B cell (primary cell): ENCODE data around the gene MUC12. TPM values are rescaled to one million over a fixed set of nuclear protein-coding genes. Genes with fewer than 3 reads are reported as not detected.

Experiments used
- ATAC-seq: fragments of 200-7000 bp; cut with Tn5 transposase; one replicate; pipeline ENCODE4 v1.10.0; 2021; ENCODE audit warnings: low read depth, mild to moderate bottlenecking, moderate number of reproducible peaks, moderate library complexity
- CTCF ChIA-PET: fragments of 350-600 bp; sonication (Branson Sonifier 250); formaldehyde crosslinking; loops from one replicate; lab custom pipeline; 2021; ENCODE audit warnings: antibody characterized with exemption, inconsistent platforms; lab: Charles Lee
- POLR2A ChIA-PET: fragments of 350-600 bp; sonication (Branson Sonifier 250); formaldehyde crosslinking; loops from one replicate; lab custom pipeline; 2021; ENCODE audit warnings: antibody characterized with exemption; lab: Charles Lee
- DNase-seq: peaks from one replicate; pipeline ENCODE4 v3.0.0; 2013
- H2AFZ ChIP-seq: 2 replicates; pipeline ENCODE4 v1.6.1; 2012; ENCODE audit warnings: mild to moderate bottlenecking, low read depth, low read length; ENCODE audit not compliant: insufficient read depth, poor library complexity, severe bottlenecking
- H3K27ac ChIP-seq, 2 donors: 1 replicate in 1 of 2; 2 replicates in 1 of 2; pipeline ENCODE4 v1.5.1; 2012 to 2013; ENCODE audit warnings: low read length in 2 of 2, mild to moderate bottlenecking in 2 of 2, moderate library complexity in 1 of 2
- H3K27me3 ChIP-seq, 4 experiments: fragments of 200-600 bp in 1 of 4; sonication (generic) in 1 of 4; replicated peaks in 1 of 4; 1 replicate in 2 of 4; 2 replicates in 2 of 4; pipeline versions ENCODE4 v1.6.1 to v1.7.0; 2013 to 2016; ENCODE audit warnings: low read length in 3 of 4, mild to moderate bottlenecking in 2 of 4, mixed read lengths in 1 of 4, moderate library complexity in 1 of 4; ENCODE audit not compliant: insufficient read depth in 4 of 4, control insufficient read depth in 3 of 4; ENCODE audit errors: control extremely low read depth in 1 of 4
- H3K36me3 ChIP-seq, 2 experiments: replicated peaks in 1 of 2; 1 replicate in 1 of 2; 2 replicates in 1 of 2; pipeline versions ENCODE4 v1.6.1 to v1.7.1; 2013; ENCODE audit warnings: low read length in 1 of 2; ENCODE audit not compliant: insufficient read depth in 2 of 2, control insufficient read depth in 1 of 2; ENCODE audit errors: control extremely low read depth in 1 of 2, extremely low read depth in 1 of 2
- H3K4me1 ChIP-seq, 2 donors: fragments of 200-600 bp in 1 of 2; sonication (generic) in 1 of 2; 1 replicate in 1 of 2; 2 replicates in 1 of 2; pipeline versions ENCODE4 v1.5.1 to v1.6.1; 2013 to 2017; ENCODE audit warnings: low read length in 2 of 2; ENCODE audit not compliant: control insufficient read depth in 2 of 2, insufficient read depth in 2 of 2
- H3K4me2 ChIP-seq: replicated peaks from 2 replicates; pipeline ENCODE3; 2012; ENCODE audit warnings: mild to moderate bottlenecking, low read depth, low read length; ENCODE audit not compliant: poor library complexity, severe bottlenecking
- H3K4me3 ChIP-seq, 5 experiments: fragments of 200-600 bp in 1 of 5; sonication (generic) in 1 of 5; 1 replicate in 3 of 5; 2 replicates in 2 of 5; pipeline versions ENCODE4 v1.5.1 to v1.7.0; 2011 to 2016; ENCODE audit warnings: low read length in 4 of 5, mild to moderate bottlenecking in 4 of 5, low read depth in 2 of 5, control low read depth in 1 of 5, moderate library complexity in 1 of 5; ENCODE audit not compliant: insufficient read depth in 1 of 5; ENCODE audit errors: control extremely low read depth in 1 of 5, extremely low read depth in 1 of 5
- H3K79me2 ChIP-seq: fragments of 200-600 bp; sonication (generic); one replicate; pipeline ENCODE4 v1.6.0; 2016; ENCODE audit warnings: low read length; ENCODE audit not compliant: control insufficient read depth, insufficient read depth
- H3K9ac ChIP-seq: fragments of 200-600 bp; sonication (generic); 2 replicates; pipeline ENCODE4 v1.6.1; 2017; ENCODE audit warnings: mild to moderate bottlenecking, low read length, moderate library complexity
- H3K9me3 ChIP-seq, 3 donors: one replicate each; pipeline versions ENCODE4 v1.6.1 to v1.7.1; 2013; ENCODE audit warnings: low read length in 2 of 3; ENCODE audit not compliant: control insufficient read depth in 2 of 3, insufficient read depth in 1 of 3; ENCODE audit errors: control extremely low read depth in 1 of 3
- H4K20me1 ChIP-seq: 2 replicates; pipeline ENCODE4 v1.6.0; 2012; ENCODE audit warnings: mild to moderate bottlenecking, low read length; ENCODE audit not compliant: insufficient read depth, control insufficient read depth, poor library complexity, severe bottlenecking
- H3K27ac Mint-ChIP-seq: one replicate; pipeline ENCODE4 v1.8.0; 2021; ENCODE audit warnings: mixed read lengths
- H3K27me3 Mint-ChIP-seq: one replicate; pipeline ENCODE4 v1.8.0; 2021; ENCODE audit warnings: mixed read lengths
- H3K4me1 Mint-ChIP-seq: one replicate; pipeline ENCODE4 v1.8.0; 2021; ENCODE audit warnings: mixed read lengths
- H3K4me3 Mint-ChIP-seq: one replicate; pipeline ENCODE4 v1.8.0; 2021; ENCODE audit warnings: mixed read lengths
- H3K9me3 Mint-ChIP-seq: one replicate; pipeline ENCODE4 v1.8.0; 2022; ENCODE audit warnings: mixed read lengths; ENCODE audit not compliant: insufficient read depth
- CTCF ChIP-seq: fragments of 200-600 bp; IDR thresholded peaks from one replicate; pipeline ENCODE4 v1.8.0; 2022; ENCODE audit warnings: antibody characterized with exemption, mild to moderate bottlenecking
- EZH2 ChIP-seq: IDR thresholded peaks from 2 replicates; pipeline ENCODE4 v1.6.1; 2012; ENCODE audit warnings: borderline replicate concordance, low read depth, mild to moderate bottlenecking, moderate library complexity, low read length; ENCODE audit not compliant: insufficient read depth, poor library complexity, severe bottlenecking
- WGBS: methylation state at CpG from one replicate; pipeline ENCODE4 v1.1.5; 2013; ENCODE audit warnings: missing lambda C conversion rate; ENCODE audit not compliant: insufficient coverage; 5-methylcytosine and 5-hydroxymethylcytosine counted together
- intact Hi-C: fragments of 100-400 bp; cut with micrococcal nuclease; formaldehyde crosslinking; loops from one replicate; pipeline ENCODE4 v1.10.0; 2022
- polyA plus RNA-seq: library from polyadenylated mRNA; depleted of rRNA; stranded (reverse); fragments of >200 nt; gene quantifications from 2 replicates; pipeline ENCODE4 v1.2.3, GENCODE V29; 2012
- total RNA-seq, 2 donors: library from RNA; stranded (reverse); fragments of 120-200 nt in 1 of 2; gene quantifications; 1 replicate in 1 of 2; 2 replicates in 1 of 2; pipeline versions ENCODE4 v1.2.3 to v1.2.4, GENCODE V29; 2013 to 2022

Gene MUC12
- total and polyA plus RNA-seq, 2 donors (not counting 1 experiment from before 2014, with no cell fraction given) = 0.81 TPM; not detected in 1

GRCh38 chr7:100971111-100972001 lies 2.0 kb downstream of the MUC12 start:
- H3K4me2 ChIP-seq = no peak overlapping the region
- TF ChIP-seq CTCF (no peak), EZH2 (no peak)
- no peaks in the 10 kb centered on the region for H3K36me3 ChIP-seq
- peaks cover 0 to 29% (median 3%) of the 10 kb centered on the region in 3 donors for H3K9me3 ChIP-seq
- no peak overlapping the region for H3K27ac ChIP-seq
- DNase-seq (no peak), ATAC-seq (no peak)
- Mint-ChIP-seq H3K4me3 (no peak overlapping the region), H3K9me3 (peaks cover 5% of the 10 kb centered on the region), H3K27ac (no peak overlapping the region), H3K4me1 (peaks cover 12% of the 10 kb centered on the region), H3K27me3 (peaks cover 52% of the 10 kb centered on the region)
- CTCF ChIA-PET = no interaction called here
- no peak overlapping the region for H3K4me3 ChIP-seq
- H4K20me1 ChIP-seq = no peaks in the 10 kb centered on the region
- H3K4me1 ChIP-seq = peaks cover 9 to 12% of the 10 kb centered on the region in 2 donors
- H2AFZ ChIP-seq = no peak overlapping the region
- H3K9ac ChIP-seq = no peak overlapping the region
- H3K27me3 ChIP-seq = peaks cover 0 to 29% (median 18%) of the 10 kb centered on the region in 4 experiments
- no peaks in the 10 kb centered on the region for H3K79me2 ChIP-seq
- intact Hi-C loops = no loop called here
- WGBS = 70% methylated on average over 6 of the region's 14 CpGs
- POLR2A ChIA-PET = no interaction called here

GRCh38 chr7:100972002-100972347 lies 2.6 kb downstream of the MUC12 start:
- Histone ChIP-seq H3K4me1 (peaks cover 3 to 6% of the 10 kb centered on the region in 2 donors), H3K79me2 (no peaks in the 10 kb centered on the region), H3K36me3 (no peaks in the 10 kb centered on the region), H3K27ac (no peak overlapping the region), H3K9ac (no peak overlapping the region), H2AFZ (no peak overlapping the region), H3K9me3 (peaks cover 0 to 24% (median 3%) of the 10 kb centered on the region in 3 donors), H4K20me1 (no peaks in the 10 kb centered on the region), H3K4me3 (no peak overlapping the region), H3K27me3 (peaks cover 0 to 23% (median 12%) of the 10 kb centered on the region in 4 experiments), H3K4me2 (no peak overlapping the region)
- ChIA-PET POLR2A (no interaction called here), CTCF (no interaction called here)
- Mint-ChIP-seq H3K4me1 (peaks cover 7% of the 10 kb centered on the region), H3K9me3 (peaks cover 5% of the 10 kb centered on the region), H3K27me3 (peaks cover 47% of the 10 kb centered on the region), H3K27ac (no peak overlapping the region), H3K4me3 (no peak overlapping the region)
- intact Hi-C loops = no loop called here
- TF ChIP-seq EZH2 (no peak), CTCF (no peak)
- no peak for ATAC-seq
- WGBS = 47% methylated on average over 7 of the region's 7 CpGs
- no peak for DNase-seq
